ENCODE data around the gene DBF4B.

Gene DBF4B

GRCh38 chr17:44708401-44709263 lies at the start of gene DBF4B:
Gene DBF4B, plus strand, starts transcription at chr17:44708665. Its CDS starts 156 bp downstream, at chr17:44708821.
- Histone ChIP-seq H3K4me2 (ENCODE audit: low read length) (peak within 1 kb of the TSS; percentile 96), H3K4me1 (ENCODE audit: insufficient read depth, low read length, severe bottlenecking) (peaks cover 24% of the 10 kb centered on the region), H2AFZ (ENCODE audit: low read length) (peak within 1 kb of the TSS; percentile 98), H3K4me3 (ENCODE audit: low read depth, low read length, poor library complexity, severe bottlenecking) (peak within 1 kb of the TSS; percentile 95), H3K27me3 (ENCODE audit: insufficient read depth, low read length) (no peaks in the 10 kb centered on the region), H3F3A (ENCODE audit: insufficient read depth, low read length) (no peaks in the 10 kb centered on the region), H3K9me3 (ENCODE audit: low read length) (no peaks in the 10 kb centered on the region), H3K9ac (ENCODE audit: low read length) (peak within 1 kb of the TSS; percentile 91), H3K9me2 (ENCODE audit: low read depth, low read length) (no peaks in the 10 kb centered on the region), H3K36me3 (ENCODE audit: insufficient read depth, low read length) (peaks cover 2% of the 10 kb centered on the region), H3K27ac (ENCODE audit: low read depth, low read length, poor library complexity, severe bottlenecking) (peak within 1 kb of the TSS; percentile 3), H3K79me2 (ENCODE audit: insufficient read depth, low read length) (peaks cover 13% of the 10 kb centered on the region), H4K20me1 (ENCODE audit: insufficient read depth, low read length) (no peaks in the 10 kb centered on the region)
- TF ChIP-seq EZH2 (IDR thresholded peaks at IDR 0.05; ENCODE audit: borderline replicate concordance, low read length), result no peak
- TF ChIP-seq CTCF (IDR thresholded peaks at IDR 0.05; ENCODE audit: low read length), result no peak

GRCh38 chr17:44661835-44662234 lies 46.6 kb upstream of the DBF4B start:
- Histone ChIP-seq H3K9me3 (ENCODE audit: low read length) (no peaks in the 10 kb centered on the region), H3K36me3 (ENCODE audit: insufficient read depth, low read length) (no peaks in the 10 kb centered on the region), H3K4me2 (ENCODE audit: low read length) (no peak overlapping the region), H3K79me2 (ENCODE audit: insufficient read depth, low read length) (no peaks in the 10 kb centered on the region), H3K9ac (ENCODE audit: low read length) (no peak overlapping the region), H2AFZ (ENCODE audit: low read length) (no peak overlapping the region), H3K27ac (ENCODE audit: low read depth, low read length, poor library complexity, severe bottlenecking) (no peak overlapping the region), H3K27me3 (ENCODE audit: insufficient read depth, low read length) (no peaks in the 10 kb centered on the region), H3K9me2 (ENCODE audit: low read depth, low read length) (no peaks in the 10 kb centered on the region), H3K4me3 (ENCODE audit: low read depth, low read length, poor library complexity, severe bottlenecking) (no peak overlapping the region), H3K4me1 (ENCODE audit: insufficient read depth, low read length, severe bottlenecking) (no peaks in the 10 kb centered on the region), H4K20me1 (ENCODE audit: insufficient read depth, low read length) (no peaks in the 10 kb centered on the region), H3F3A (ENCODE audit: insufficient read depth, low read length) (no peaks in the 10 kb centered on the region)
- TF ChIP-seq EZH2 (IDR thresholded peaks at IDR 0.05; ENCODE audit: borderline replicate concordance, low read length) (no peak), CTCF (IDR thresholded peaks at IDR 0.05; ENCODE audit: low read length) (no peak)

- H3K36me3 ChIP-seq (ENCODE audit: insufficient read depth, low read length), result no peaks in the 10 kb centered on the region
- H3K79me2 ChIP-seq (ENCODE audit: insufficient read depth, low read length), result no peaks in the 10 kb centered on the region
- H3K4me1 ChIP-seq (ENCODE audit: insufficient read depth, low read length, severe bottlenecking), result no peaks in the 10 kb centered on the region
- no peak overlapping the region for H3K27ac ChIP-seq (ENCODE audit: low read depth, low read length, poor library complexity, severe bottlenecking)
- H3K27me3 ChIP-seq (ENCODE audit: insufficient read depth, low read length), result no peaks in the 10 kb centered on the region
- no peaks in the 10 kb centered on the region for H3K9me2 ChIP-seq (ENCODE audit: low read depth, low read length)
- no peaks in the 10 kb centered on the region for H4K20me1 ChIP-seq (ENCODE audit: insufficient read depth, low read length)
- no peaks in the 10 kb centered on the region for H3K9me3 ChIP-seq (ENCODE audit: low read length)
- no peak overlapping the region for H2AFZ ChIP-seq (ENCODE audit: low read length)
- H3K4me3 ChIP-seq (ENCODE audit: low read depth, low read length, poor library complexity, severe bottlenecking), result no peak overlapping the region
- H3F3A ChIP-seq (ENCODE audit: insufficient read depth, low read length), result no peaks in the 10 kb centered on the region
- no peak overlapping the region for H3K4me2 ChIP-seq (ENCODE audit: low read length)
- no peak overlapping the region for H3K9ac ChIP-seq (ENCODE audit: low read length)
- no peak for TF ChIP-seq EZH2 (IDR thresholded peaks at IDR 0.05; ENCODE audit: borderline replicate concordance, low read length)
- TF ChIP-seq CTCF (IDR thresholded peaks at IDR 0.05; ENCODE audit: low read length), result no peak
Observed at GRCh38 chr17:44663095-44663494, 45.4 kb upstream of the DBF4B start.
